GM18873 (cell line): ENCODE data around the gene PROK1.

Experiments
- ATAC-seq: cut with Tn5 transposase; IDR thresholded peaks from one replicate; pipeline ENCODE4 v1.9.1; 2021; ENCODE audit warnings: mild to moderate bottlenecking, moderate library complexity, moderate number of reproducible peaks; ENCODE audit not compliant: unreplicated experiment, low FRiP score

PROK1 gene

GRCh38 chr1:110485725-110486124, 34.8 kb downstream of the PROK1 start:
- ATAC-seq, result no peak

GRCh38 chr1:110487726-110488125, 36.8 kb downstream of the PROK1 start:
- ATAC-seq, result no peak

GRCh38 chr1:110488161-110488560, 37.2 kb downstream of the PROK1 start:
- no peak for ATAC-seq

- ATAC-seq, result no peak
Observed at GRCh38 chr1:110488867-110489266, 37.9 kb downstream of the PROK1 start.

- no peak for ATAC-seq
Observed at GRCh38 chr1:110489406-110489805, 38.5 kb downstream of the PROK1 start.

GRCh38 chr1:110489973-110490542, 39.1 kb downstream of the PROK1 start:
- ATAC-seq, result no peak

GRCh38 chr1:110490791-110491451, 40.0 kb downstream of the PROK1 start:
- ATAC-seq, result no peak

- ATAC-seq, result no peak
Observed at GRCh38 chr1:110492573-110492972, 41.6 kb downstream of the PROK1 start.

GRCh38 chr1:110493059-110493699, 42.2 kb downstream of the PROK1 start:
- no peak for ATAC-seq

GRCh38 chr1:110494036-110494435, 43.1 kb downstream of the PROK1 start:
- ATAC-seq, result no peak

GRCh38 chr1:110494522-110495406, 43.8 kb downstream of the PROK1 start:
- ATAC-seq, result no peak

- no peak for ATAC-seq
Observed at GRCh38 chr1:110495926-110496600, 45.1 kb downstream of the PROK1 start.

GRCh38 chr1:110498270-110498669, 47.3 kb downstream of the PROK1 start:
- ATAC-seq, result no peak

GRCh38 chr1:110501488-110502132, 50.7 kb downstream of the PROK1 start:
- ATAC-seq, result no peak

- no peak for ATAC-seq
Observed at GRCh38 chr1:110502402-110503151, 51.6 kb downstream of the PROK1 start.

GRCh38 chr1:110503471-110503870, 52.5 kb downstream of the PROK1 start:
- no peak for ATAC-seq

- ATAC-seq, result no peak
Observed at GRCh38 chr1:110504226-110504625, 53.3 kb downstream of the PROK1 start.

- no peak for ATAC-seq
Observed at GRCh38 chr1:110505596-110505995, 54.6 kb downstream of the PROK1 start.

- ATAC-seq, result no peak
Observed at GRCh38 chr1:110506541-110506940, 55.6 kb downstream of the PROK1 start.
